ENCODE data around the gene EFCAB8.

- TF ChIP-seq TAF1 (IDR thresholded peaks at IDR 0.05; ENCODE audit: low read depth) (no peak), FOXM1 (IDR thresholded peaks at IDR 0.05; ENCODE audit: borderline replicate concordance, low read depth) (no peak), EP300 (IDR thresholded peaks at IDR 0.05; ENCODE audit: borderline replicate concordance) (no peak), TEAD4 (IDR thresholded peaks at IDR 0.05) (no peak), REST (IDR thresholded peaks at IDR 0.05; ENCODE audit: low read depth) (no peak), EGR1 (IDR thresholded peaks at IDR 0.05) (no peak)
- TF ChIP-seq, protein P1, sequence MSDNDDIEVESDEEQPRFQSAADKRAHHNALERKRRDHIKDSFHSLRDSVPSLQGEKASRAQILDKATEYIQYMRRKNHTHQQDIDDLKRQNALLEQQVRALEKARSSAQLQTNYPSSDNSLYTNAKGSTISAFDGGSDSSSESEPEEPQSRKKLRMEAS (IDR thresholded peaks at IDR 0.05), result no peak
These were observed at the start of gene EFCAB8 for GRCh38 chr20:32858701-32859372.

Measured in Ishikawa (cell line).